Measurements from ENCODE around the gene KLK14. TPM values are rescaled to one million over a fixed set of nuclear protein-coding genes. Genes with fewer than 3 reads are reported as not detected.

Gene KLK14
- total and polyA plus RNA-seq, 2 experiments from 2014 or later: 0.42 TPM; not detected in 1

- Histone ChIP-seq H3K27ac (ENCODE audit: low read depth) (no peak overlapping the region), H2AFZ (no peak overlapping the region), H3K4me2 (no peak overlapping the region), H3K79me2 (replicated peaks; ENCODE audit: insufficient read depth) (no peaks in the 10 kb centered on the region), H3K27me3 (ENCODE audit: insufficient read depth) (no peaks in the 10 kb centered on the region), H3K9me2 (ENCODE audit: insufficient read depth) (no peaks in the 10 kb centered on the region), H3K4me3 (no peak overlapping the region), H3F3A (replicated peaks; ENCODE audit: low read depth) (no peaks in the 10 kb centered on the region), H3K36me3 (ENCODE audit: insufficient read depth) (no peaks in the 10 kb centered on the region), H4K20me1 (replicated peaks; ENCODE audit: insufficient read depth) (no peaks in the 10 kb centered on the region), H3K4me1 (ENCODE audit: insufficient read depth) (peaks cover 1% of the 10 kb centered on the region; the same call in 1 of the 2 replicates)
- Mint-ChIP-seq H3K4me1 (peaks cover 23% of the 10 kb centered on the region), H3K9me3 (no peaks in the 10 kb centered on the region), H3K4me3 (no peak overlapping the region), H3K27ac (no peak overlapping the region), H3K27me3 (ENCODE audit: insufficient read depth, low read depth, poor library complexity) (peaks cover 19% of the 10 kb centered on the region), H3K36me3 (ENCODE audit: low read depth) (no peaks in the 10 kb centered on the region; the same call in 2 of the 3 replicates)
- DNase-seq (ENCODE audit: low spot score) (no peak), ATAC-seq (no peak)
- TF ChIP-seq JUNB (IDR thresholded peaks at IDR 0.05; ENCODE audit: unreplicated experiment): no peak
- no peak for TF ChIP-seq EZH2 (IDR thresholded peaks at IDR 0.05; ENCODE audit: low read depth, unreplicated experiment)
- TF ChIP-seq STAT1 (IDR thresholded peaks at IDR 0.05; ENCODE audit: unreplicated experiment): no peak
Measured at GRCh38 chr19:51081476-51081875, 1.2 kb downstream of the KLK14 start.

DNA sequence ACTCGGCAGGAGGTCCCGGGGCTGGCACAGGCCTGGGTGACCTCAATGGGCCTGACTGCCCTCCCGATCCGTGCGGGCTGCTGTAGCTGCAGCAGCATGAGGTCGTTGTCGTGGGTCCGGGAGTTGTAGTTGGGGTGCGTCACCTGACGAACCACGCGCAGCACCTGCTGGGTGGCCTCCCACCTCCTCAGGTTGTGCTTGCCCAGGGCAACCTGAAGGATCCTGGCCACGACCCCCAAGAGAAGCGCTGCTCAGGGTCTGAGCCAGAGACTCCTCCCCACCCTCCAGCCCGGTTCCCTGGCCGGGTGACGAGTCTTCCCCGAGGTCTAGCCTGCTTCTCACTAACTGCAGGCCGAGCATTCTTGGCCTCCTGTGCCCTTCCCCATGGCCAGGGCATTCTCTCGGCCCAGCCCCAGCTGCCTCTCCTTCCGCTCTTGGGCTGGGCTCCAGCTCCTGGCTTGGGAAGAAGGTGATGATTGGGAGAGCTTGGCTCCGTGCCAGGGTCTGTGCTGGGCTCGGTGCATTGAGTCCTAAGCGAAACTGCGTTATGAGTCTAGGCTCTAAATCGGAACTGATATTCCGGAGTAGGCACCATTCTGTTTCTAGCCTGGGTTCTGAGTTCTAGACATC, 3.1 kb downstream of the KLK14 start:
- Mint-ChIP-seq H3K27me3 (ENCODE audit: insufficient read depth, low read depth, poor library complexity) (peaks cover 19% of the 10 kb centered on the region), H3K9me3 (no peaks in the 10 kb centered on the region), H3K4me3 (no peak overlapping the region), H3K27ac (no peak overlapping the region), H3K36me3 (ENCODE audit: low read depth) (no peaks in the 10 kb centered on the region; the same call in 2 of the 3 replicates), H3K4me1 (peaks cover 24% of the 10 kb centered on the region)
- Histone ChIP-seq H3K9me2 (ENCODE audit: insufficient read depth) (no peaks in the 10 kb centered on the region), H3K27me3 (ENCODE audit: insufficient read depth) (no peaks in the 10 kb centered on the region), H3K27ac (ENCODE audit: low read depth) (no peak overlapping the region), H3K36me3 (ENCODE audit: insufficient read depth) (no peaks in the 10 kb centered on the region), H3F3A (replicated peaks; ENCODE audit: low read depth) (no peaks in the 10 kb centered on the region), H2AFZ (no peak overlapping the region), H3K4me1 (ENCODE audit: insufficient read depth) (peaks cover 6% of the 10 kb centered on the region; the same call in 1 of the 2 replicates), H3K79me2 (replicated peaks; ENCODE audit: insufficient read depth) (no peaks in the 10 kb centered on the region), H3K4me2 (no peak overlapping the region), H4K20me1 (replicated peaks; ENCODE audit: insufficient read depth) (no peaks in the 10 kb centered on the region), H3K4me3 (no peak overlapping the region)
- ATAC-seq: no peak
- DNase-seq (ENCODE audit: low spot score): no peak
- TF ChIP-seq ZNF462 (CRISPR knock-in tag; IDR thresholded peaks at IDR 0.05) (no peak), CREB1 (CRISPR knock-in tag; IDR thresholded peaks at IDR 0.05; ENCODE audit: low read depth) (no peak), EZH2phosphoT487 (IDR thresholded peaks at IDR 0.05; ENCODE audit: unreplicated experiment) (no peak), STAT1 (IDR thresholded peaks at IDR 0.05; ENCODE audit: unreplicated experiment) (no peak), ZNF331 (CRISPR knock-in tag; IDR thresholded peaks at IDR 0.05; ENCODE audit: low read depth) (no peak), EZH2 (IDR thresholded peaks at IDR 0.05; ENCODE audit: low read depth, unreplicated experiment) (no peak), CTCF (conservative IDR thresholded peaks at IDR 0.05; ENCODE audit: low read depth in 2 of 2) (no peak), ZNF114 (CRISPR knock-in tag; IDR thresholded peaks at IDR 0.05) (no peak), NANOG (IDR thresholded peaks at IDR 0.05; ENCODE audit: borderline replicate concordance) (no peak), POLR2AphosphoS5 (IDR thresholded peaks at IDR 0.05; ENCODE audit: low read depth) (no peak)
- TF ChIP-seq, protein P1, sequence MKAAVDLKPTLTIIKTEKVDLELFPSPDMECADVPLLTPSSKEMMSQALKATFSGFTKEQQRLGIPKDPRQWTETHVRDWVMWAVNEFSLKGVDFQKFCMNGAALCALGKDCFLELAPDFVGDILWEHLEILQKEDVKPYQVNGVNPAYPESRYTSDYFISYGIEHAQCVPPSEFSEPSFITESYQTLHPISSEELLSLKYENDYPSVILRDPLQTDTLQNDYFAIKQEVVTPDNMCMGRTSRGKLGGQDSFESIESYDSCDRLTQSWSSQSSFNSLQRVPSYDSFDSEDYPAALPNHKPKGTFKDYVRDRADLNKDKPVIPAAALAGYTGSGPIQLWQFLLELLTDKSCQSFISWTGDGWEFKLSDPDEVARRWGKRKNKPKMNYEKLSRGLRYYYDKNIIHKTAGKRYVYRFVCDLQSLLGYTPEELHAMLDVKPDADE (IDR thresholded peaks at IDR 0.05): no peak
